ENCODE measurements around the gene TMEM256. TPM values are rescaled to one million over a fixed set of nuclear protein-coding genes. Genes with fewer than 3 reads are reported as not detected.

TMEM256 gene
- total and polyA plus RNA-seq, 9 of the 15 experiments (the other 6 are each of a cell fraction or from before 2014, with no cell fraction given), result 43.4 to 177 (median 68.5) TPM

- POLR2A ChIA-PET, result interaction anchor here (0.8 to 1.2 kb wide), 2 partner anchors 12 to 78 kb away, joined by 3 read pairs; no protein-coding TSS in a partner anchor
- H3K9me3 ChIP-seq (replicated peaks; ENCODE audit: control insufficient read depth, insufficient read depth, low read depth, low read length), result no peaks in the 10 kb centered on the region
- H4K20me1 ChIP-seq (replicated peaks; ENCODE audit: control insufficient read depth, insufficient read depth, low read length), result no peaks in the 10 kb centered on the region
- H3K36me3 ChIP-seq (ENCODE audit: control insufficient read depth, insufficient read depth, low read length), result peaks cover 3% of the 10 kb centered on the region; the same call in 1 of the 3 replicates
- peak; percentile 41 for TF ChIP-seq RBM25 (IDR thresholded peaks at IDR 0.05; ENCODE audit: low read depth, low read length, severe bottlenecking)
- TF ChIP-seq SMC3 (conservative IDR thresholded peaks at IDR 0.05; ENCODE audit: insufficient read depth, low read depth, low read length), result no peak
- peak; percentile 85 for TF ChIP-seq ZNF121 (CRISPR knock-in tag; conservative IDR thresholded peaks at IDR 0.05)
- in situ Hi-C loops (cut with MboI) (no loop called here), intact Hi-C loops (cut with micrococcal nuclease) (no loop called here)
- FAIRE-seq, result no peak
- no peak overlapping the region for H3K4me2 ChIP-seq (ENCODE audit: insufficient read depth, low read length)
- H3K79me2 ChIP-seq (ENCODE audit: control insufficient read depth, insufficient read depth, low read length), result peaks cover 8% of the 10 kb centered on the region; the same call in 2 of the 3 replicates
- CTCF ChIA-PET (ENCODE audit: low intra/inter-chr PET ratio), result no interaction called here
- no peak overlapping the region for H3K27ac ChIP-seq (ENCODE audit: extremely low read depth, low read depth, low read length)
- ATAC-seq, result no peak
- BruUV-seq (replicated peaks), result no TSS peak
- no peak overlapping the region for H3K4me3 ChIP-seq
- 70% methylated on average over 2 of the region's 2 CpGs for WGBS (ENCODE audit: insufficient coverage, low coverage, missing lambda C conversion rate)
- peaks cover 9 to 29% of the 10 kb centered on the region in 2 experiments; a peak in 4 of 5 replicates for H3K4me1 ChIP-seq (replicated peaks in 1 of 2; ENCODE audit: control insufficient read depth in 2 of 2, insufficient read depth in 2 of 2, low read length in 2 of 2)
- DNase-seq (ENCODE audit: extremely low read depth in 1 of 4, low spot score in 3 of 4), result no peak
- no peak overlapping the region for H3K9ac ChIP-seq (ENCODE audit: insufficient read depth in 1 of 2, low read depth in 2 of 2, low read length in 2 of 2)
- H3K27me3 ChIP-seq (ENCODE audit: control insufficient read depth in 2 of 2, insufficient read depth in 2 of 2, low read length in 2 of 2), result no peaks in the 10 kb centered on the region
- H3K9me1 ChIP-seq (ENCODE audit: control insufficient read depth, insufficient read depth, low read length), result no peaks in the 10 kb centered on the region
- no peak overlapping the region for H2AFZ ChIP-seq (ENCODE audit: low read depth, low read length)
Measured at GRCh38 chr17:7398612-7399011, 5.3 kb downstream of the TMEM256 start.

GRCh38 chr17:7396147-7396546 is 7.8 kb downstream of the TMEM256 start:
- no peaks in the 10 kb centered on the region for H4K20me1 ChIP-seq (replicated peaks; ENCODE audit: control insufficient read depth, insufficient read depth, low read length)
- no peak for ATAC-seq
- POLR2A ChIA-PET, result no interaction called here
- CTCF ChIA-PET (ENCODE audit: low intra/inter-chr PET ratio), result no interaction called here
- no peak overlapping the region for H3K9ac ChIP-seq (ENCODE audit: insufficient read depth in 1 of 2, low read depth in 2 of 2, low read length in 2 of 2)
- no peaks in the 10 kb centered on the region; the same call in 2 of the 3 replicates for H3K36me3 ChIP-seq (ENCODE audit: control insufficient read depth, insufficient read depth, low read length)
- peaks cover 3 to 29% of the 10 kb centered on the region in 2 experiments; a peak in 4 of 5 replicates for H3K4me1 ChIP-seq (replicated peaks in 1 of 2; ENCODE audit: control insufficient read depth in 2 of 2, insufficient read depth in 2 of 2, low read length in 2 of 2)
- in situ Hi-C loops (cut with MboI), result no loop called here
- intact Hi-C loops (cut with micrococcal nuclease), result no loop called here
- FAIRE-seq, result no peak
- H3K9me3 ChIP-seq (replicated peaks; ENCODE audit: control insufficient read depth, insufficient read depth, low read depth, low read length), result no peaks in the 10 kb centered on the region
- no peak overlapping the region for H3K27ac ChIP-seq (ENCODE audit: extremely low read depth, low read depth, low read length)
- H3K4me2 ChIP-seq (ENCODE audit: insufficient read depth, low read length), result no peak overlapping the region
- no peak overlapping the region for H3K4me3 ChIP-seq
- 90% methylated on average over 2 of the region's 4 CpGs for WGBS (ENCODE audit: insufficient coverage, low coverage, missing lambda C conversion rate)
- no peak for DNase-seq (ENCODE audit: extremely low read depth in 1 of 4, low spot score in 3 of 4)
- no peaks in the 10 kb centered on the region for H3K79me2 ChIP-seq (ENCODE audit: control insufficient read depth, insufficient read depth, low read length)
- BruUV-seq (replicated peaks), result no TSS peak
- no peaks in the 10 kb centered on the region for H3K27me3 ChIP-seq (ENCODE audit: control insufficient read depth in 2 of 2, insufficient read depth in 2 of 2, low read length in 2 of 2)
- H2AFZ ChIP-seq (ENCODE audit: low read depth, low read length), result no peak overlapping the region
- no peaks in the 10 kb centered on the region for H3K9me1 ChIP-seq (ENCODE audit: control insufficient read depth, insufficient read depth, low read length)
- TF ChIP-seq ARNT (IDR thresholded peaks at IDR 0.05) (no peak), ELF1 (tag; IDR thresholded peaks at IDR 0.05) (no peak), HDAC6 (IDR thresholded peaks at IDR 0.05; ENCODE audit: low read depth, low read length) (no peak), ZNF592 (IDR thresholded peaks at IDR 0.05) (no peak), ZNF561 (CRISPR knock-in tag; conservative IDR thresholded peaks at IDR 0.05) (no peak), SMAD1 (IDR thresholded peaks at IDR 0.05; ENCODE audit: low read depth, low read length, partially characterized antibody) (no peak), RBM34 (IDR thresholded peaks at IDR 0.05; ENCODE audit: borderline replicate concordance, insufficient read depth, low read length) (no peak), JUND (IDR thresholded peaks at IDR 0.05; ENCODE audit: borderline replicate concordance, low read depth, low read length) (no peak), JUND (tag; IDR thresholded peaks at IDR 0.05; ENCODE audit: borderline replicate concordance, low read depth, low read length) (no peak), STAG1 (CRISPR knock-in tag; IDR thresholded peaks at IDR 0.05; ENCODE audit: borderline replicate concordance) (no peak), TSC22D4 (tag; IDR thresholded peaks at IDR 0.05) (no peak)
